ENCODE measurements around the gene GRAMD1B. TPM values are rescaled to one million over a fixed set of nuclear protein-coding genes. Genes with fewer than 3 reads are reported as not detected.

The GRAMD1B gene
- total RNA-seq, 3 donors from 2014 or later (not counting 1 experiment from before 2014, with no cell fraction given): 5.9 to 10.3 (median 8.8) TPM

GRCh38 chr11:123469089-123469488 is 39.0 kb downstream of the GRAMD1B start:
- Mint-ChIP-seq H3K4me1 (no peaks in the 10 kb centered on the region), H3K27ac (no peak overlapping the region), H3K36me3 (no peaks in the 10 kb centered on the region), H3K4me3 (no peak overlapping the region), H3K27me3 (ENCODE audit: low read depth in 2 of 2) (no peaks in the 10 kb centered on the region), H3K9me3 (no peaks in the 10 kb centered on the region)
- TF ChIP-seq, protein P1, sequence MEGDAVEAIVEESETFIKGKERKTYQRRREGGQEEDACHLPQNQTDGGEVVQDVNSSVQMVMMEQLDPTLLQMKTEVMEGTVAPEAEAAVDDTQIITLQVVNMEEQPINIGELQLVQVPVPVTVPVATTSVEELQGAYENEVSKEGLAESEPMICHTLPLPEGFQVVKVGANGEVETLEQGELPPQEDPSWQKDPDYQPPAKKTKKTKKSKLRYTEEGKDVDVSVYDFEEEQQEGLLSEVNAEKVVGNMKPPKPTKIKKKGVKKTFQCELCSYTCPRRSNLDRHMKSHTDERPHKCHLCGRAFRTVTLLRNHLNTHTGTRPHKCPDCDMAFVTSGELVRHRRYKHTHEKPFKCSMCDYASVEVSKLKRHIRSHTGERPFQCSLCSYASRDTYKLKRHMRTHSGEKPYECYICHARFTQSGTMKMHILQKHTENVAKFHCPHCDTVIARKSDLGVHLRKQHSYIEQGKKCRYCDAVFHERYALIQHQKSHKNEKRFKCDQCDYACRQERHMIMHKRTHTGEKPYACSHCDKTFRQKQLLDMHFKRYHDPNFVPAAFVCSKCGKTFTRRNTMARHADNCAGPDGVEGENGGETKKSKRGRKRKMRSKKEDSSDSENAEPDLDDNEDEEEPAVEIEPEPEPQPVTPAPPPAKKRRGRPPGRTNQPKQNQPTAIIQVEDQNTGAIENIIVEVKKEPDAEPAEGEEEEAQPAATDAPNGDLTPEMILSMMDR (IDR thresholded peaks at IDR 0.05): no peak
- H3K27me3 ChIP-seq (ENCODE audit: control insufficient read depth, insufficient read depth, low read length): no peaks in the 10 kb centered on the region
- no peaks in the 10 kb centered on the region for H3K4me1 ChIP-seq (ENCODE audit: control insufficient read depth, insufficient read depth, low read length)
- DNase-seq: no peak
- no peak overlapping the region for H3K27ac ChIP-seq (ENCODE audit: low read length)
- H3K36me3 ChIP-seq (ENCODE audit: control insufficient read depth, insufficient read depth, low read length): no peaks in the 10 kb centered on the region
- ATAC-seq: no peak
- no peaks in the 10 kb centered on the region for H3K9me3 ChIP-seq (ENCODE audit: control insufficient read depth, insufficient read depth, low read length)
- WGBS (ENCODE audit: insufficient coverage): 96% methylated on average over 7 of the region's 7 CpGs
- intact Hi-C loops (cut with micrococcal nuclease): no loop called here
- no peak overlapping the region for H3K4me3 ChIP-seq (ENCODE audit: low read length)

DNA sequence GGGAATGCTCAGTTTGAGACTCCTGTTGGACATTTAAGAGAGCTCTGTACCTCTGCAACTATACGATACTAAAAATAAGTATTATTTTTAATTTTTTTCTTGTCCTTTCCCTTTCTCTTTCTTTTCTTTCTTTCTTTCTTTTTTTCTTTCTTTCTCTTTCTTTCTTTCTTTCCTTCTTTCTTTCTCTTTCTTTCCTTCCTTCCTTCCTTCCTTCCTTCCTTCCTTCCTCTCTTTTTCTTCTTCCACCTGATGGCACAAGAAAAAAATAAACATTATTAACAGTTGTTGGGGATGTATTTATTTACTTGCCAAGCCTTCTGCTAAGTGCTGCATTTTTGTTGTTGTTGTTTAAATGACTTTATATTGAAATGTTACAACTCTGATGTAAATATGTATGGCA is 39.5 kb downstream of the GRAMD1B start:
- no peaks in the 10 kb centered on the region for H3K36me3 Mint-ChIP-seq
- no CpG with 5 or more reads among the region's 1 CpG for WGBS (ENCODE audit: insufficient coverage)
- Histone ChIP-seq H3K9me3 (ENCODE audit: control insufficient read depth, insufficient read depth, low read length) (no peaks in the 10 kb centered on the region), H3K4me1 (ENCODE audit: control insufficient read depth, insufficient read depth, low read length) (no peaks in the 10 kb centered on the region), H3K27ac (ENCODE audit: low read length) (no peak overlapping the region), H3K27me3 (ENCODE audit: control insufficient read depth, insufficient read depth, low read length) (no peaks in the 10 kb centered on the region), H3K4me3 (ENCODE audit: low read length) (no peak overlapping the region), H3K36me3 (ENCODE audit: control insufficient read depth, insufficient read depth, low read length) (no peaks in the 10 kb centered on the region)
- H3K9me3 Mint-ChIP-seq: no peaks in the 10 kb centered on the region
- intact Hi-C loops (cut with micrococcal nuclease): no loop called here
- H3K4me1 Mint-ChIP-seq: no peaks in the 10 kb centered on the region
- H3K27me3 Mint-ChIP-seq (ENCODE audit: low read depth in 2 of 2): no peaks in the 10 kb centered on the region
- no peak for DNase-seq
- H3K4me3 Mint-ChIP-seq: no peak overlapping the region
- TF ChIP-seq, protein P1 (IDR thresholded peaks at IDR 0.05): no peak
- no peak for ATAC-seq
- H3K27ac Mint-ChIP-seq: no peak overlapping the region

DNA sequence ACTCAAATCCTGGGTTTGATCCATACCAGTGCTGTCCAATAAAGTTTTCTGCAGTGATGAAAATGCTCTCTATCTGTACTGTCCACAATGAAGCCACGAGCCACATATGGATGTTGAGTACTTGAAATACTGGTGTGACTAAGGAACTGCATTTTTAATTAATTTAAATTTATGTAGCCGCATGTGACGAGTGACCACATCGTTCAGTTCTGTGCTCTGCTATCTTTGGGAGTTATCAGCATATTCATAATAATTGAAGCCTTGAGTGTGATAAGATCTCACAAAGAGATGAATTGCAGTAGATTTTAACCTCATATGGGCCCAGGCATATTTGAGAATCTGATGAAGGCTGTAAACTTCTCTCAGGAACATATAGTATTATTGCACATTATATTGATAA is 40.8 kb downstream of the GRAMD1B start:
- Histone ChIP-seq H3K9me3 (ENCODE audit: control insufficient read depth, insufficient read depth, low read length) (no peaks in the 10 kb centered on the region), H3K4me3 (ENCODE audit: low read length) (no peak overlapping the region), H3K27me3 (ENCODE audit: control insufficient read depth, insufficient read depth, low read length) (no peaks in the 10 kb centered on the region), H3K4me1 (ENCODE audit: control insufficient read depth, insufficient read depth, low read length) (no peaks in the 10 kb centered on the region), H3K36me3 (ENCODE audit: control insufficient read depth, insufficient read depth, low read length) (no peaks in the 10 kb centered on the region), H3K27ac (ENCODE audit: low read length) (no peak overlapping the region)
- TF ChIP-seq, protein P1 (IDR thresholded peaks at IDR 0.05): no peak
- DNase-seq (no peak), ATAC-seq (no peak)
- H3K4me3 Mint-ChIP-seq: no peak overlapping the region
- intact Hi-C loops (cut with micrococcal nuclease): no loop called here
- H3K36me3 Mint-ChIP-seq: no peaks in the 10 kb centered on the region
- no peaks in the 10 kb centered on the region for H3K9me3 Mint-ChIP-seq
- no peak overlapping the region for H3K27ac Mint-ChIP-seq
- H3K4me1 Mint-ChIP-seq: no peaks in the 10 kb centered on the region
- WGBS (ENCODE audit: insufficient coverage): 83% methylated on average over 4 of the region's 4 CpGs
- H3K27me3 Mint-ChIP-seq (ENCODE audit: low read depth in 2 of 2): no peaks in the 10 kb centered on the region

DNA sequence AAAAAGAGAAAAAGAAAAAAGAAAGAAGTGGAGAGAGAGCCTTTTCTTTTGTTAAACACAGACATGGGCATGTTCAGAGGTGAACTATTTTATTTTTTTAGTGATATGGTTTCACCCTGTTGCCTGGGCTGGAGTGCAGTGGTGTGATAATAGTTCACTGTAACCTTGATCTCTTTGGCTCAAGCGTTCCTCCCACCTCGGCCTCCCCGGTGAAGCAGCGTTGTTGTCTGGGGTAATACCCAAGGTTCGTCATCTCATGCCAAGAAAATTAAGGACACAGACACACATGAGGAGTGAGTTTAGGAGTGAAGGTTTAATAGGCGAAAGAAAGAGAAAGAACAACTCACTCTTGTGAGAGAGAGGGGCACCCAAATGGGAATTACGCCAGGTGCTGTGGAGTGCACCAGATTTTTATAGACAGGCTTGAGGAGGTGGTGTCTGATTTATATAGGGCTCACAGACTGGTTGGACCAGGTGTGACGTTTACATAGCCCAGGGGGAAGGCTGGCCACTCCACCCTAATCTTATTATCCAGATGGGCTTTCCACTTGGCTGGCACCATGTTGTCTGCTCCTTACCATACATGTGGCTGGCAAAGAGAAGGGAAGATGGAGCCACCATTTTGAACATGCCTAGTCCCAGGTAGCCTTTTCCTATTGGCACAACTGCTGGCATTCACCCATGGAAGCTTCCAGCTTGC is 42.3 kb downstream of the GRAMD1B start:
- Mint-ChIP-seq H3K4me3 (no peak overlapping the region), H3K4me1 (no peaks in the 10 kb centered on the region), H3K27ac (no peak overlapping the region), H3K9me3 (no peaks in the 10 kb centered on the region), H3K27me3 (ENCODE audit: low read depth in 2 of 2) (no peaks in the 10 kb centered on the region), H3K36me3 (no peaks in the 10 kb centered on the region)
- Histone ChIP-seq H3K27ac (ENCODE audit: low read length) (no peak overlapping the region), H3K27me3 (ENCODE audit: control insufficient read depth, insufficient read depth, low read length) (no peaks in the 10 kb centered on the region), H3K9me3 (ENCODE audit: control insufficient read depth, insufficient read depth, low read length) (no peaks in the 10 kb centered on the region), H3K4me3 (ENCODE audit: low read length) (no peak overlapping the region), H3K4me1 (ENCODE audit: control insufficient read depth, insufficient read depth, low read length) (no peaks in the 10 kb centered on the region), H3K36me3 (ENCODE audit: control insufficient read depth, insufficient read depth, low read length) (no peaks in the 10 kb centered on the region)
- ATAC-seq (no peak), DNase-seq (no peak)
- TF ChIP-seq, protein P1 (IDR thresholded peaks at IDR 0.05): no peak
- intact Hi-C loops (cut with micrococcal nuclease): no loop called here
- 94% methylated on average over 8 of the region's 8 CpGs for WGBS (ENCODE audit: insufficient coverage)
